IPS-18a (cell line): ENCODE data around the gene NDP.

Experiments
- H3K27ac ChIP-seq: one replicate; pipeline ENCODE4 v1.5.1; 2013; ENCODE audit warnings: low read length
- H3K27me3 ChIP-seq: one replicate; pipeline ENCODE4 v1.6.1; 2013; ENCODE audit warnings: mild to moderate bottlenecking, low read length; ENCODE audit not compliant: control insufficient read depth, insufficient read depth
- H3K36me3 ChIP-seq: one replicate; pipeline ENCODE4 v1.6.1; 2013; ENCODE audit warnings: low read depth, low read length; ENCODE audit not compliant: control insufficient read depth
- H3K4me1 ChIP-seq: one replicate; pipeline ENCODE4 v1.6.1; 2013; ENCODE audit warnings: low read depth, low read length; ENCODE audit not compliant: control insufficient read depth
- H3K4me3 ChIP-seq: one replicate; pipeline ENCODE4 v1.5.1; 2013; ENCODE audit warnings: low read length
- H3K9ac ChIP-seq: one replicate; pipeline ENCODE4 v1.6.1; 2013; ENCODE audit warnings: mild to moderate bottlenecking, low read length, moderate library complexity
- H3K9me3 ChIP-seq: one replicate; pipeline ENCODE4 v1.6.1; 2013; ENCODE audit warnings: low read depth, low read length; ENCODE audit not compliant: control insufficient read depth

Gene NDP

GRCh38 chrX:43970528-43970927, 2.7 kb downstream of the NDP start:
- Histone ChIP-seq H3K9me3 (peaks cover 11% of the 10 kb centered on the region), H3K27me3 (peaks cover 25% of the 10 kb centered on the region), H3K36me3 (no peaks in the 10 kb centered on the region), H3K4me1 (peaks cover 4% of the 10 kb centered on the region), H3K9ac (no peak overlapping the region), H3K27ac (no peak overlapping the region), H3K4me3 (no peak overlapping the region)

- Histone ChIP-seq H3K4me1 (peaks cover 4% of the 10 kb centered on the region), H3K36me3 (no peaks in the 10 kb centered on the region), H3K9me3 (peaks cover 6% of the 10 kb centered on the region), H3K27ac (no peak overlapping the region), H3K4me3 (no peak overlapping the region), H3K27me3 (peaks cover 25% of the 10 kb centered on the region), H3K9ac (no peak overlapping the region)
These were observed 3.4 kb downstream of the NDP start for GRCh38 chrX:43969504-43970501.

- H3K4me1 ChIP-seq = peaks cover 4% of the 10 kb centered on the region
- H3K27me3 ChIP-seq = peaks cover 12% of the 10 kb centered on the region
- no peak overlapping the region for H3K4me3 ChIP-seq
- peaks cover 9% of the 10 kb centered on the region for H3K9me3 ChIP-seq
- H3K9ac ChIP-seq = no peak overlapping the region
- H3K27ac ChIP-seq = no peak overlapping the region
- H3K36me3 ChIP-seq = no peaks in the 10 kb centered on the region
These were observed 4.8 kb downstream of the NDP start for GRCh38 chrX:43968359-43968781.

GRCh38 chrX:43964936-43965335, 8.3 kb downstream of the NDP start:
- Histone ChIP-seq H3K27ac (no peak overlapping the region), H3K4me1 (peaks cover 4% of the 10 kb centered on the region), H3K36me3 (no peaks in the 10 kb centered on the region), H3K27me3 (no peaks in the 10 kb centered on the region), H3K4me3 (no peak overlapping the region), H3K9me3 (peaks cover 19% of the 10 kb centered on the region), H3K9ac (no peak overlapping the region)

GRCh38 chrX:43963726-43964125, 9.5 kb downstream of the NDP start:
- H3K27ac ChIP-seq = no peak overlapping the region
- H3K4me3 ChIP-seq = no peak overlapping the region
- peaks cover 28% of the 10 kb centered on the region for H3K9me3 ChIP-seq
- no peaks in the 10 kb centered on the region for H3K27me3 ChIP-seq
- no peaks in the 10 kb centered on the region for H3K36me3 ChIP-seq
- H3K9ac ChIP-seq = no peak overlapping the region
- H3K4me1 ChIP-seq = no peaks in the 10 kb centered on the region

- Histone ChIP-seq H3K27me3 (no peaks in the 10 kb centered on the region), H3K9me3 (peaks cover 29% of the 10 kb centered on the region), H3K36me3 (no peaks in the 10 kb centered on the region), H3K4me1 (no peaks in the 10 kb centered on the region), H3K4me3 (no peak overlapping the region), H3K9ac (no peak overlapping the region), H3K27ac (no peak overlapping the region)
These were observed 10.6 kb downstream of the NDP start for GRCh38 chrX:43962636-43963035.

- H3K4me3 ChIP-seq = no peak overlapping the region
- no peaks in the 10 kb centered on the region for H3K36me3 ChIP-seq
- no peaks in the 10 kb centered on the region for H3K27me3 ChIP-seq
- no peak overlapping the region for H3K9ac ChIP-seq
- H3K9me3 ChIP-seq = peaks cover 29% of the 10 kb centered on the region
- H3K4me1 ChIP-seq = no peaks in the 10 kb centered on the region
- no peak overlapping the region for H3K27ac ChIP-seq
These were observed 11.5 kb downstream of the NDP start for GRCh38 chrX:43961699-43962098.

GRCh38 chrX:43958529-43958928, 14.7 kb downstream of the NDP start:
- Histone ChIP-seq H3K27me3 (no peaks in the 10 kb centered on the region), H3K4me1 (no peaks in the 10 kb centered on the region), H3K4me3 (no peak overlapping the region), H3K9ac (no peak overlapping the region), H3K27ac (no peak overlapping the region), H3K9me3 (peaks cover 31% of the 10 kb centered on the region), H3K36me3 (no peaks in the 10 kb centered on the region)

- Histone ChIP-seq H3K27me3 (no peaks in the 10 kb centered on the region), H3K36me3 (no peaks in the 10 kb centered on the region), H3K9me3 (peaks cover 28% of the 10 kb centered on the region), H3K4me3 (no peak overlapping the region), H3K27ac (no peak overlapping the region), H3K4me1 (no peaks in the 10 kb centered on the region), H3K9ac (no peak overlapping the region)
These were observed 17.2 kb downstream of the NDP start for GRCh38 chrX:43956034-43956433.

- H3K9ac ChIP-seq = no peak overlapping the region
These were observed 20.0 kb downstream of the NDP start for GRCh38 chrX:43953218-43953617.

GRCh38 chrX:43949669-43950068, 23.5 kb downstream of the NDP start:
- no peaks in the 10 kb centered on the region for H3K27me3 ChIP-seq
- H3K4me3 ChIP-seq = no peak overlapping the region
- H3K4me1 ChIP-seq = no peaks in the 10 kb centered on the region
- H3K27ac ChIP-seq = no peak overlapping the region
- H3K9ac ChIP-seq = no peak overlapping the region
- peaks cover 7% of the 10 kb centered on the region for H3K9me3 ChIP-seq
- H3K36me3 ChIP-seq = no peaks in the 10 kb centered on the region

More at GRCh38 chrX:43953218-43953617, 20.0 kb downstream of the NDP start:
- peaks cover 13% of the 10 kb centered on the region for H3K9me3 ChIP-seq
- no peak overlapping the region for H3K27ac ChIP-seq
- no peaks in the 10 kb centered on the region for H3K4me1 ChIP-seq
- H3K4me3 ChIP-seq = no peak overlapping the region
- no peaks in the 10 kb centered on the region for H3K27me3 ChIP-seq
- no peaks in the 10 kb centered on the region for H3K36me3 ChIP-seq
